Aorta (tissue), 5 donors: ENCODE data around the gene URI1. TPM values are rescaled to one million over a fixed set of nuclear protein-coding genes. Genes with fewer than 3 reads are reported as not detected.
"Not testable (repeated sequence)": the region's sequence is repeated elsewhere in the genome, so short reads cannot be mapped to it uniquely, and the experiment has no call there.

ENCODE experiments used
- ATAC-seq: fragments of 200-7000 bp; cut with Tn5 transposase; one replicate; pipeline ENCODE4 v1.9.1; 2022; ENCODE audit warnings: moderate library complexity; ENCODE audit not compliant: low FRiP score
- DNase-seq, 2 donors: peaks; one replicate each; pipeline ENCODE4 v3.0.0-alpha.2; 2020
- H3K27ac ChIP-seq, 2 donors: one replicate each; pipeline ENCODE4 v1.5.1; 2013; ENCODE audit warnings: low read length in 2 of 2, mild to moderate bottlenecking in 2 of 2, moderate library complexity in 2 of 2, control low read depth in 1 of 2, inconsistent platforms in 1 of 2, low read depth in 1 of 2
- H3K27me3 ChIP-seq, 2 donors: one replicate each; pipeline ENCODE4 v1.6.1; 2013; ENCODE audit warnings: control low read depth in 1 of 2, low read length in 1 of 2, mild to moderate bottlenecking in 1 of 2, moderate library complexity in 1 of 2; ENCODE audit not compliant: insufficient read depth in 2 of 2, control insufficient read depth in 1 of 2
- H3K36me3 ChIP-seq, 2 donors: one replicate each; pipeline ENCODE4 v1.6.1; 2013; ENCODE audit warnings: control low read depth in 1 of 2, low read length in 1 of 2, mild to moderate bottlenecking in 1 of 2; ENCODE audit not compliant: insufficient read depth in 2 of 2, control insufficient read depth in 1 of 2
- H3K4me1 ChIP-seq, 2 donors: one replicate each; pipeline ENCODE4 v1.6.1; 2013; ENCODE audit warnings: low read length in 2 of 2, control low read depth in 1 of 2, mild to moderate bottlenecking in 1 of 2, moderate library complexity in 1 of 2; ENCODE audit not compliant: insufficient read depth in 2 of 2, control insufficient read depth in 1 of 2
- H3K4me3 ChIP-seq, 2 donors: one replicate each; pipeline ENCODE4 v1.5.1; 2013; ENCODE audit warnings: low read length in 2 of 2, control low read depth in 1 of 2, mild to moderate bottlenecking in 1 of 2
- H3K9me3 ChIP-seq: one replicate; pipeline ENCODE4 v1.6.1; 2013; ENCODE audit warnings: mild to moderate bottlenecking, low read length; ENCODE audit not compliant: control insufficient read depth
- WGBS, 2 donors: extraction: QIAGEN DNeasy Blood & Tissue Kit; methylation state at CpG; one replicate each; pipeline ENCODE4 v1.1.7; 2013; 5-methylcytosine and 5-hydroxymethylcytosine counted together
- intact Hi-C, 2 donors: fragments of 100-400 bp; cut with DNase I; formaldehyde crosslinking; loops; one replicate each; pipeline versions ENCODE4 v1.14.2 to v1.15.0; 2022
- polyA plus RNA-seq, 2 donors: library from polyadenylated mRNA; stranded (reverse); fragments of 200-250 nt; gene quantifications; one replicate each; pipeline ENCODE4 v1.2.3, GENCODE V29; 2013
- total RNA-seq, 2 donors: library from RNA; stranded (reverse); fragmentation: NEBNext Ultra II Directional; extraction: Animal tissue kit (Norgen Biotek cat#: 25700); gene quantifications; one replicate each; pipeline ENCODE4 v1.2.1, GENCODE V29; 2021
- donor health status: healthy with polysubstance abuse.
- donor health status: Bipolar disorder and iron deficiency.
- donor health status: DM: no; HTN: no; CAD: no.
- donor health status: DM: no; HTN: no; CAD: no.
- donor health status: DM: yes; HTN: yes; CAD: no.

Gene URI1
- total and polyA plus RNA-seq, 4 donors, result 29.0 to 55.9 (median 44.1) TPM

DNA sequence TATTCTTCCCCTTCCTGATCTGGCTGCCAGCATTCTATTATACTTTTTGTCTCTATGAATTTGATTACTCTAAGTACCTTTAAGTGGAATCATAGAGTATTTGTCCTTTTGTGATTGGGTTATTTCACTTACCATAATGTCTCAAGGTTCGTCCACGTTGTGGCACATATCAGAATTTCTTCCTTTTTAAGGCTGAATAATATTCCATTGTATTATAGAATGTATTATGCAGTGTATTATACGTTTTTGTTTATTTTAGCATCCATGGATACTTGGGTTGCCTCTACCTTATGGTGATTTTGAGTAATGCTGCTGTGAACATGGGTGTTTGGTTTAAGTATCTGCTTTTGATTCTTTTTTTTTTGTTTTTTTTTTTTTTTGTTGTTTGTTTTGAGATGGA, 19.3 kb downstream of the URI1 start:
- peaks cover 0 to 5% of the 10 kb centered on the region in 2 donors for H3K4me1 ChIP-seq
- intact Hi-C loops, result no loop called here
- no peak overlapping the region for H3K4me3 ChIP-seq
- H3K9me3 ChIP-seq, result no peaks in the 10 kb centered on the region
- 91 to 94% methylated on average over 3 of the region's 3 CpGs for WGBS, 2 donors
- no peak overlapping the region for H3K27ac ChIP-seq
- DNase-seq (no peak), ATAC-seq (no peak)
- H3K36me3 ChIP-seq, result no peaks in the 10 kb centered on the region
- H3K27me3 ChIP-seq, result no peaks in the 10 kb centered on the region

DNA sequence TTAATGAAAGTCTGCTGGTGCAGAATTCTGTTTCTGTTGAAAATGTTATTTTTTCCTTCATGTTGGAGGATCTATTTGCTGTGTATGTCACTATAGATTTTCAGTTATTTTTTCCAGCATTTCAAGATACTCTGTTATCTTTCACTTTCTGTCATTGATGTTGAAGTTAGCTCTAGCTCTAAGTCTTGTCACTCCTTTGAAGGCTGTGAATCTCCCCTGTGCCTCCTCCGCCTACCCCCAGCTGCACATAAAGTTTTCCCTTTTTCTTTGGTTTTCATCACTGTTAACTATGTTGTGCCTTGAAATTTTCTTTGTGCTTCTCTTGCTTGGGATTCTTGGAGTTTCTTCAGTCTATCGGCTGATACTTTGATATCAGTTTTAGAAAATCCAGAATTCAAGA, 20.8 kb downstream of the URI1 start:
- H3K36me3 ChIP-seq, result no peaks in the 10 kb centered on the region
- 97 to 99% methylated on average over 2 of the region's 2 CpGs for WGBS, 2 donors
- no peaks in the 10 kb centered on the region for H3K27me3 ChIP-seq
- no peak overlapping the region for H3K4me3 ChIP-seq
- peaks cover 0 to 5% of the 10 kb centered on the region in 2 donors for H3K4me1 ChIP-seq
- DNase-seq (no peak), ATAC-seq (no peak)
- intact Hi-C loops, result no loop called here
- no peaks in the 10 kb centered on the region for H3K9me3 ChIP-seq
- H3K27ac ChIP-seq, result no peak overlapping the region

DNA sequence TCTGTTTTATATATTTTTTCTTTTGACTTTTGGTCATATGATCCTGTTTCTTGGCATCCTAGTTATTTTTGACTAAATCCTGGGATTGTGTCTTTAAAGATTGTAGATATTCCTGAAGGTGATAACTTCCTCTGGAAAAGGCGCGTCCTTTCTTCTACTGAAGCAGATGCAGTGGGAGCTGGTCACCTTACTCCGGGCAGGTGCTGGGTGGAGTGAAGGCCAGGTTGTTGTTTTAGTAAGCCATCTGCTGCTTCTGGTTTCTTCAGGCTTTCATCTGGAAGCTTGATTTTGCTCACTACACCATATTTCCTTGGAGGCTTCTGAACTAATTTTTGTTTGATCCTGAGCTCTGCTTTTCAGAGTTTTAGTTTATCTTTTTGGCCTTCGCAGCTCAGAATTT, 21.5 kb downstream of the URI1 start:
- intact Hi-C loops, result no loop called here
- WGBS, 2 donors, result 88 to 91% methylated on average over 4 of the region's 4 CpGs
- ATAC-seq, result no peak
- Histone ChIP-seq H3K27ac (no peak overlapping the region), H3K36me3 (no peaks in the 10 kb centered on the region), H3K4me1 (peaks cover 0 to 5% of the 10 kb centered on the region in 2 donors), H3K4me3 (no peak overlapping the region), H3K27me3 (no peaks in the 10 kb centered on the region), H3K9me3 (no peaks in the 10 kb centered on the region)
- DNase-seq, result no peak

DNA sequence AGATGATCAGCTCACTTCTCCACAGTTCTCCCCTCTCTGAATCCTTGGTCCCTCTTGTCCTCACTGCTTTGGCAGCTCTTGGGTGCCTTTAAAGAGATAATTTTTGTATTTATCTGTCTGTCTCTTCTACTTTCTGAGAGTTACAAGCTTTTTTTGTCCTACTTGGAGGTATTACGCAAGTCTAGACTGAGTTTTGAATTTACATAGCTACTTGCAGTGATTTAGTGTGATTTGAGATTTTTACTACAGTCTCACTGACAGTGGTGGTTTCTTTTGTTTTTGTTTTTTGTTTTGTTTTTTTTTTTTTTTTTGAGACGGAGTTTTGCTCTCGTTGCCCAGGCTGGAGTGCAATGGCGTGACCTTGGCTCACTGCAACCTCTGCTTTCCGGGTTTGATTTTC, 22.1 kb downstream of the URI1 start:
- no peak overlapping the region for H3K4me3 ChIP-seq
- H3K27ac ChIP-seq, result no peak overlapping the region
- H3K9me3 ChIP-seq, result no peaks in the 10 kb centered on the region
- WGBS, 2 donors, result 89 to 91% methylated on average over 5 of the region's 5 CpGs
- ATAC-seq (no peak), DNase-seq (no peak)
- H3K36me3 ChIP-seq, result no peaks in the 10 kb centered on the region
- H3K4me1 ChIP-seq, result peaks cover 0 to 5% of the 10 kb centered on the region in 2 donors
- H3K27me3 ChIP-seq, result no peaks in the 10 kb centered on the region
- intact Hi-C loops, result no loop called here

DNA sequence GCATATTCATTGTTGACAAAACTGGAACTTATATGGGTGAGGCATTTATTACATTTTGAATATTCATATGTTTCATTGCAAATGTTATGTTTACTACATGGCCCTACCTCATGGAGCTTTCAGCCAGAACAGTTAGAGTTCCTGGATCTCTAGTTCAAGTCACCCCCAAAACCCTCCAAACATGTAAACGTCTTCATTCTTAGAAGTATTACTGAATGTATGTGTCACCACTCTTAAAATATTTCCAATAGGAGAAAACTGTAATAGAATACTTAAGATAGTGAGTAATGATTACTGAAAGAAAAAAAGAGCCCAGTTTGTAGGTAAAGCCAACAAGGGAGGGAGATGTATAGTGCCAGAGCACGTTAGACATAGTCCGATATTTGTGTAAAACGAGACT, 23.5 kb downstream of the URI1 start:
- H3K27me3 ChIP-seq, result no peaks in the 10 kb centered on the region
- no peaks in the 10 kb centered on the region for H3K36me3 ChIP-seq
- H3K4me1 ChIP-seq, result peaks cover 0 to 5% of the 10 kb centered on the region in 2 donors
- 43 to 55% methylated on average over 4 of the region's 4 CpGs for WGBS, 2 donors
- no peaks in the 10 kb centered on the region for H3K9me3 ChIP-seq
- H3K4me3 ChIP-seq, result no peak overlapping the region
- DNase-seq (no peak), ATAC-seq (no peak)
- no peak overlapping the region for H3K27ac ChIP-seq
- intact Hi-C loops, result no loop called here

DNA sequence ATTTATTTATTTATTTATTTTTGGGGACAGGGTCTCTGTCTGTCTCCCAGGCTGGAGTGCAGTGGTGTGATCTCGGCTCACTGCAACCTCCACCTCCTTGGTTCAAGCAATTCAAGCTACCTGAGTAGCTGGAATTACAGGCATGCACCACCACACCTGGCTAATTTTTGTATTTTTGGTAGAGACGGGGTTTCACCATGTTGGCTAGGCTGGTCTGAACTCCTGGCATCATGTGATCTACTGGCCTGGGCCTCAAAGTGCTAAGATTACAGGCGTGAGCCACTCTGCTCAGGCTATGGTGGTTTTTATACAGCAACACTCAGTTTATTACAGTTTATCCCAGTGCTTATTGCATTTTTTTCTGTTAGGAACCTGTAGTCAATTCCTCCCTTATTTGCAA, 24.1 kb downstream of the URI1 start:
- H3K4me1 ChIP-seq, H3K27me3 ChIP-seq, intact Hi-C loops, H3K36me3 ChIP-seq, H3K27ac ChIP-seq, H3K9me3 ChIP-seq, ATAC-seq, DNase-seq, H3K4me3 ChIP-seq: not testable (repeated sequence)
- 57 to 62% methylated on average over 3 of the region's 3 CpGs for WGBS, 2 donors

DNA sequence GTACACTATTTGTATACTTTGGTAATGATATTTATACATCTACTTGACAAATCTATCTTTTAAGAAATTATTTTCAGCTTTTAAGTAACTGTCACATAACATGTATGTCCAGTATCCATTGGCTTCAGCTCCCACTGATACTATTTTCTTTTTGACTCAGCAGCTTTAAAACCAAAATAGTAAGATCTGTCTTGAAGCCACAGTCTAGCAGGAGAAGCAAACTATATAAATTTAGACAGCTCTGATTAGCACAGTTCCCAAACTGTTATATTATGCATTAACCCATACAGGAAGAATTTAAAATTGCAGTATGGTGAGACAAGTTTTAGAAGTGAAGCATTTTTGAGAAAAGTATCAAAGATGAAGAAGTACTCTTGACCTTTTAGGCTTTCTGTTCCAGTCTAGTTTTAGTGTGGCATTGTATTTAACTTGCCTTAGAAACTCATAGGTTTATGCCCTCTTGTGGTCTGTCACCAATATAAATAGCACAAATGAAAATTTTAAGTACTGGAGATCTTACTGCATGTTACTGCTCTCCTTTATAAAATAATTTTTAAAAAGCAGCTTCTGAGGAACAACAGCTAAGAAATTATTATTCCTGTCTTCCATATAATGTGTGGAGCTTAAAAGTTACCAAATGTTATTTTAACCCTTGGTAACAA, 24.7 kb downstream of the URI1 start:
- no peak for ATAC-seq
- H3K9me3 ChIP-seq, result no peaks in the 10 kb centered on the region
- no peak overlapping the region for H3K27ac ChIP-seq
- H3K36me3 ChIP-seq, result no peaks in the 10 kb centered on the region
- H3K27me3 ChIP-seq, result no peaks in the 10 kb centered on the region
- DNase-seq, result no peak
- peaks cover 0 to 5% of the 10 kb centered on the region in 2 donors for H3K4me1 ChIP-seq
- H3K4me3 ChIP-seq, result no peak overlapping the region
- intact Hi-C loops, result no loop called here

DNA sequence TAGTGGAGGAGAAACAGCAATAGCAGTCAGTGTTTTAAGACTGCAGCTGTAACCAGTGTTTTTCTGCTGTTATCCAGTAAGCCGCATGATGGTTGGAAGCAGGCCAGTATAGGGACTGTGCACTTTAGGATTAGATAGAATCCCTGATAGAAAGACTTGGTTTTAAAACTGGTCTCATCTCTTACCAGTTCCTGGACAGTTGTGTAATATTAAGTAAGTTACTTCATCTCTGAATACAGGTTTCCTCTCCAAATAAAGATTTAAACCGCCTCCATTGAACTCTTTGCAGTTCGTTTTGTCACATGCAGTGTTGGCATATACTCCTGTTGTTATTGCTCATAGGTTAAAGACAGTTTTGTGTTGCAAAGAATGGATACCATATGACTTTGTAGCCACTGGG, 25.6 kb downstream of the URI1 start:
- intact Hi-C loops, result no loop called here
- no peak for ATAC-seq

DNA sequence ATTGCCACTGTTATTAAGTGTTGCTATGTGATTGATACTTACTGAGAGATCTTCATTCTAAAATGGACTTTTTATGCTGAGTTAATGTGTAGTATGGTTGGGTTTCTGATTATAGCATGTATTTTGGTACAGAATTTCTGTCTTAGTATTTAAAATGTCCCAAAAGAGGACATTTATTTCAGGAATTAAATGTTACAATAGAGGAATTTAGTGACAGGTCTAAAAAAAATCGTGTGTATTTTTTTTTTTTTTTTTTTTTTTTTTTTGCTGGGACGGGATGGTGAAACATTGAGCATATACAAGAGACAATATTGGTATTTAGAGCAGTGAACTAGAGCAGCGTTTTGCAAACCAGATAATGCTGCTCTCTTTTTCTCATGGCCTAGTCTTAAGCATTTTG, 27.9 kb downstream of the URI1 start:
- Histone ChIP-seq H3K36me3 (no peaks in the 10 kb centered on the region), H3K4me3 (no peak overlapping the region), H3K27ac (no peak overlapping the region), H3K4me1 (peaks cover 0 to 8% of the 10 kb centered on the region in 2 donors), H3K27me3 (no peaks in the 10 kb centered on the region), H3K9me3 (no peaks in the 10 kb centered on the region)
- WGBS, 2 donors, result 45 to 59% methylated on average over 3 of the region's 3 CpGs
- intact Hi-C loops, result no loop called here
- no peak for ATAC-seq
- no peak for DNase-seq

More for the DNA sequence above, 25.6 kb downstream of the URI1 start:
- H3K36me3 ChIP-seq, result no peaks in the 10 kb centered on the region
- WGBS, 2 donors, result 22 to 28% methylated on average over 3 of the region's 3 CpGs
- H3K4me1 ChIP-seq, result peaks cover 0 to 5% of the 10 kb centered on the region in 2 donors
- no peaks in the 10 kb centered on the region for H3K9me3 ChIP-seq
- H3K4me3 ChIP-seq, result no peak overlapping the region
- DNase-seq, result no peak
- no peak overlapping the region for H3K27ac ChIP-seq
- H3K27me3 ChIP-seq, result no peaks in the 10 kb centered on the region
